Pancreas (tissue), 10 donors: ENCODE measurements around the gene RGS21. TPM values are rescaled to one million over a fixed set of nuclear protein-coding genes. Genes with fewer than 3 reads are reported as not detected.

Experiments used
- ATAC-seq, 4 donors: fragments of 200-7000 bp; cut with Tn5 transposase; one replicate each; pipeline versions ENCODE4 v1.8.0 to v1.9.1; 2020; ENCODE audit warnings: mild to moderate bottlenecking in 4 of 4, moderate library complexity in 4 of 4
- DNase-seq, 6 donors: peaks; one replicate each; pipeline ENCODE4 v3.0.0-alpha.2; 2020
- FAIRE-seq: peaks from 2 replicates; lab custom pipeline; 2012; peaks lifted over from hg19 to GRCh38; lab: Jason Lieb, UNC
- H3K27ac ChIP-seq, 4 donors: fragments of 200-600 bp; sonication (generic); 1 replicate in 3 of 4; 2 replicates in 1 of 4; pipeline versions ENCODE4 v1.5.0 to v1.8.0; 2020
- H3K27me3 ChIP-seq, 4 donors: fragments of 200-600 bp; one replicate each; pipeline ENCODE4 v1.8.0; 2021
- H3K36me3 ChIP-seq, 3 donors: fragments of 200-600 bp; sonication (generic) in 1 of 3; one replicate each; pipeline versions ENCODE4 v1.5.0 to v1.8.0; 2020 to 2021
- H3K4me1 ChIP-seq, 3 donors: fragments of 200-600 bp; one replicate each; pipeline ENCODE4 v1.8.0; 2021
- H3K4me3 ChIP-seq, 4 donors: fragments of 200-600 bp; sonication (generic) in 2 of 4; one replicate each; pipeline versions ENCODE4 v1.5.0 to v1.8.0; 2020 to 2021
- H3K9me3 ChIP-seq, 4 donors: fragments of 200-600 bp; one replicate each; pipeline ENCODE4 v1.8.0; 2021
- CTCF ChIP-seq, 4 donors: fragments of 200-600 bp; sonication (generic) in 3 of 4; IDR thresholded peaks; one replicate each; pipeline versions ENCODE4 v1.5.0 to v1.8.0; 2021; ENCODE audit warnings: antibody characterized with exemption in 4 of 4
- WGBS, 2 donors: extraction: QIAGEN DNeasy Blood & Tissue Kit; methylation state at CpG; one replicate each; pipeline ENCODE4 v1.1.7; 2013; 5-methylcytosine and 5-hydroxymethylcytosine counted together
- intact Hi-C, 3 donors: fragments of 100-400 bp; cut with DNase I; formaldehyde crosslinking; loops; one replicate each; pipeline versions ENCODE4 v1.11.1 to v1.14.2; 2022
- polyA plus RNA-seq, 2 donors: library from polyadenylated mRNA; stranded (reverse); fragments of 200-250 nt; gene quantifications; one replicate each; pipeline ENCODE4 v1.2.3, GENCODE V29; 2013
- total RNA-seq, 6 donors: library from RNA; stranded (reverse); fragmentation: NEBNext Ultra II Directional in 4 of 6; extraction: Animal tissue kit (Norgen Biotek cat#: 25700) in 4 of 6; gene quantifications; one replicate each; pipeline versions ENCODE4 v1.2.1 to v1.2.4, GENCODE V29; 2021 to 2023
- donor health status: healthy with polysubstance abuse.
- donor health status: DM: no; HTN: no; CAD: no; lungs with moderate emphysema.
- donor health status: DM: no; HTN: no; CAD: no.
- donor health status: control.
- donor health status: control.
- donor health status: Bipolar disorder and iron deficiency.
- donor health status: DM: yes; HTN: yes; CAD: no.
- donor health status: DM: no; HTN: no; CAD: no.
- donor health status: DM: no; HTN: no; CAD: no.
- donor health status: DM: yes; HTN: yes; CAD: no.

RGS21 gene
- total and polyA plus RNA-seq, 8 donors = not detected

DNA sequence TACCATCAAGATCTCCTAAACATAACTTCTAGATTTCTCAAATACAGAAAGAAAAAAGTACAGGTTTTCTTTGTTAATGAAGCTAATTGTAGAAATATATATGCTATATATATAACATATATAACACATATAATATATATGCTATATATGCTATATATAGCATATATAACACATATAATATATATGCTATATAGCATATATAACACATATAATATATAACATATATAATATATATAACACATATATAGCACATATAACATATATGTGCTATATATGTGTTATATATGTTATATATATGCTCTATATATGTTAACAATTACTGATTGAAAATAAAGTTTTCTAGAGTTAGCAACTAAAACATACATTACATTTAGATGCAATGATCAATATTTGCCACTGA, 34.8 kb downstream of the RGS21 start:
- TF ChIP-seq CTCF (IDR thresholded peaks at IDR 0.05) = no peak
- Histone ChIP-seq H3K4me3 (no peak overlapping the region), H3K27me3 (no peaks in the 10 kb centered on the region), H3K27ac (no peak overlapping the region), H3K9me3 (no peaks in the 10 kb centered on the region), H3K36me3 (no peaks in the 10 kb centered on the region), H3K4me1 (no peaks in the 10 kb centered on the region)
- FAIRE-seq (no peak), DNase-seq (no peak), ATAC-seq (no peak)
- intact Hi-C loops = no loop called here

DNA sequence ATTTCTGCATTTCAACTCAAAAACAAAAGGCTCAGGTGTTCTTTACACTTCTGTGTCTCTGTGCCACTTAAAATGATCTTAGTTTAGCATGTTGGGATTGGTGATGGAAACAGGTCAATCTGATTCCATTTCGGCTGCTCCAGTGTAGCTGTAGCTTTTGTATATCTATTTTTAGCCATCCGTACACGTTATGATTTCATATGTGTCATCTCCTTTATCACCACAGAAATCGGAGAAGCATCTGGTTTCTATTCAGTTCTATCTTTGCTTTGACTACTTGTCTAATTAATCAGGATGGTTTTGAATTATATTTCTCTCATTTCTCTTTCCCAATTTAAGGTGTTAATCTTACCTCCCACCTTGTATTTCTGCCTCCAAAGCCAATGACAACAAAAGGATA, 41.1 kb downstream of the RGS21 start:
- H3K27me3 ChIP-seq = no peaks in the 10 kb centered on the region
- DNase-seq = no peak
- no peaks in the 10 kb centered on the region for H3K9me3 ChIP-seq
- no peak for TF ChIP-seq CTCF (IDR thresholded peaks at IDR 0.05)
- FAIRE-seq = no peak
- no peaks in the 10 kb centered on the region for H3K4me1 ChIP-seq
- intact Hi-C loops = no loop called here
- H3K4me3 ChIP-seq = no peak overlapping the region
- H3K27ac ChIP-seq = no peak overlapping the region
- no peak for ATAC-seq
- no peaks in the 10 kb centered on the region for H3K36me3 ChIP-seq
- WGBS, 2 donors = 36 to 50% methylated on average over 4 of the region's 4 CpGs

- no peak overlapping the region for H3K4me3 ChIP-seq
- H3K4me1 ChIP-seq = no peaks in the 10 kb centered on the region
- H3K9me3 ChIP-seq = no peaks in the 10 kb centered on the region
- whole genome bisulfite sequencing, 2 donors = 70 to 82% methylated on average over 3 of the region's 3 CpGs
- H3K27me3 ChIP-seq = no peaks in the 10 kb centered on the region
- H3K27ac ChIP-seq = no peak overlapping the region
- ATAC-seq = no peak
- TF ChIP-seq CTCF (IDR thresholded peaks at IDR 0.05) = no peak
- no peak for DNase-seq
- FAIRE-seq = no peak
- intact Hi-C loops = no loop called here
- H3K36me3 ChIP-seq = no peaks in the 10 kb centered on the region
Measured at GRCh38 chr1:192358402-192358801, 41.6 kb downstream of the RGS21 start.

DNA sequence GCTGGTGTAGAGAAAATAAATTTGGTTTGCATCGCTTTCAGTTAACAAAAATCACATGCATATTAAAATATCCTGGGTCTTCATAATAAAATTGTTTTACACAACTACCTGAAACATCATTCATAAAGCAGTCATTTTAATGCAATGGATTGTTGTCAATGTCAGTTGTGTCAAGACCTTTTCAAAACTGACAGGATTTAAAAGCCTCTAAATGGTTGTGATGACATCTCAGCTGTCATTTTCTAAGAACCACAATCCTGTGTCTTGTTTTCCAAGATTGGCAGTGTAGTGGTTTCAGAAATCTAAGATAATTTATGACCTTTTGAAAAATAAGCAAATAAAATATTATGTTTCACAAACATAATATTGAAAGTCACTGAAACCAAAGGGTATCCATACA, 42.0 kb downstream of the RGS21 start:
- H3K27me3 ChIP-seq = no peaks in the 10 kb centered on the region
- no peak for DNase-seq
- H3K4me3 ChIP-seq = no peak overlapping the region
- H3K4me1 ChIP-seq = no peaks in the 10 kb centered on the region
- no peak for FAIRE-seq
- no peaks in the 10 kb centered on the region for H3K9me3 ChIP-seq
- intact Hi-C loops = no loop called here
- ATAC-seq = no peak
- H3K27ac ChIP-seq = no peak overlapping the region
- WGBS, 2 donors = 67 to 92% methylated on average over 1 of the region's 1 CpG
- no peaks in the 10 kb centered on the region for H3K36me3 ChIP-seq
- no peak for TF ChIP-seq CTCF (IDR thresholded peaks at IDR 0.05)

- no peak overlapping the region for H3K4me3 ChIP-seq
- FAIRE-seq = no peak
- no peaks in the 10 kb centered on the region for H3K36me3 ChIP-seq
- intact Hi-C loops = no loop called here
- DNase-seq = no peak
- H3K4me1 ChIP-seq = no peaks in the 10 kb centered on the region
- ATAC-seq = no peak
- H3K27me3 ChIP-seq = no peaks in the 10 kb centered on the region
- no peaks in the 10 kb centered on the region for H3K9me3 ChIP-seq
- no peak for TF ChIP-seq CTCF (IDR thresholded peaks at IDR 0.05)
- no peak overlapping the region for H3K27ac ChIP-seq
Measured at GRCh38 chr1:192363177-192363576, 46.4 kb downstream of the RGS21 start.
